T-cell (primary cell): ENCODE data around the gene ALG8. TPM values are rescaled to one million over a fixed set of nuclear protein-coding genes. Genes with fewer than 3 reads are reported as not detected.

Experiments
- ATAC-seq, 4 experiments: fragments of 200-7000 bp in 3 of 4; fragments of 150-1000 bp in 1 of 4; cut with Tn5 transposase; replicated peaks in 1 of 4; 1 replicate in 3 of 4; 2 replicates in 1 of 4; pipeline ENCODE4 v1.10.0; 2021; ENCODE audit warnings: moderate library complexity in 3 of 4, mild to moderate bottlenecking in 2 of 4, moderate number of reproducible peaks in 1 of 4
- CTCF ChIA-PET, 2 donors: fragments of 300-600 bp; sonication (Branson Sonifier 250); formaldehyde crosslinking; loops; one replicate each; lab custom pipeline; 2022; ENCODE audit warnings: antibody characterized with exemption in 2 of 2; lab: Charles Lee
- POLR2A ChIA-PET, 2 donors: fragments of 300-600 bp; sonication (Branson Sonifier 250); formaldehyde crosslinking; loops; one replicate each; lab custom pipeline; 2022; ENCODE audit warnings: antibody characterized with exemption in 2 of 2; lab: Charles Lee
- DNase-seq, 35 experiments: peaks; one replicate each; pipeline versions ENCODE4 v3.0.0 to v3.0.0-alpha.2; 2013 to 2023
- H3K27ac ChIP-seq: one replicate; pipeline ENCODE4 v1.5.1; 2013; ENCODE audit warnings: low read length
- H3K27me3 ChIP-seq, 2 experiments: replicated peaks in 1 of 2; 1 replicate in 1 of 2; 2 replicates in 1 of 2; pipeline versions ENCODE4 v1.6.1 to v1.7.0; 2013; ENCODE audit warnings: low read length in 1 of 2, mixed read lengths in 1 of 2; ENCODE audit not compliant: control insufficient read depth in 2 of 2, insufficient read depth in 2 of 2; ENCODE audit errors: extremely low read depth in 1 of 2
- H3K36me3 ChIP-seq, 2 donors: 1 replicate in 1 of 2; 2 replicates in 1 of 2; pipeline versions ENCODE4 v1.6.1 to v1.7.0; 2013; ENCODE audit warnings: low read length in 1 of 2; ENCODE audit not compliant: control insufficient read depth in 2 of 2, insufficient read depth in 1 of 2; ENCODE audit errors: extremely low read depth in 1 of 2
- H3K4me1 ChIP-seq, 2 experiments: 1 replicate in 1 of 2; 2 replicates in 1 of 2; pipeline versions ENCODE4 v1.6.1 to v1.7.0; 2013; ENCODE audit warnings: low read length in 2 of 2, mixed read lengths in 1 of 2; ENCODE audit not compliant: insufficient read depth in 2 of 2, control insufficient read depth in 1 of 2; ENCODE audit errors: extremely low read depth in 1 of 2
- H3K4me3 ChIP-seq, 2 donors: 1 replicate in 1 of 2; 2 replicates in 1 of 2; pipeline versions ENCODE4 v1.5.1 to v1.7.0; 2013; ENCODE audit warnings: mild to moderate bottlenecking in 2 of 2, low read length in 1 of 2, moderate library complexity in 1 of 2; ENCODE audit not compliant: control insufficient read depth in 1 of 2; ENCODE audit errors: extremely low read depth in 1 of 2
- H3K9me3 ChIP-seq: 2 replicates; pipeline ENCODE4 v1.7.0; 2013
- H3K27ac Mint-ChIP-seq, 2 donors: one replicate each; pipeline ENCODE4 v1.8.0; 2020 to 2021; ENCODE audit warnings: mild to moderate bottlenecking in 2 of 2, mixed read lengths in 2 of 2
- H3K27me3 Mint-ChIP-seq, 2 donors: one replicate each; pipeline ENCODE4 v1.8.0; 2021 to 2022; ENCODE audit warnings: mixed read lengths in 2 of 2
- H3K36me3 Mint-ChIP-seq: one replicate; pipeline ENCODE4 v1.8.0; 2021; ENCODE audit warnings: mixed read lengths
- H3K4me1 Mint-ChIP-seq, 3 donors: one replicate each; pipeline ENCODE4 v1.8.0; 2020 to 2022; ENCODE audit warnings: mixed read lengths in 3 of 3, mild to moderate bottlenecking in 1 of 3
- H3K4me3 Mint-ChIP-seq, 3 donors: one replicate each; pipeline ENCODE4 v1.8.0; 2020 to 2022; ENCODE audit warnings: mild to moderate bottlenecking in 3 of 3, mixed read lengths in 3 of 3, moderate library complexity in 3 of 3
- H3K9me3 Mint-ChIP-seq, 3 donors: one replicate each; pipeline ENCODE4 v1.8.0; 2020 to 2022; ENCODE audit warnings: mixed read lengths in 3 of 3
- WGBS: methylation state at CpG from one replicate; pipeline ENCODE4 v1.1.5; 2013; ENCODE audit warnings: missing lambda C conversion rate; ENCODE audit not compliant: insufficient coverage; 5-methylcytosine and 5-hydroxymethylcytosine counted together
- total RNA-seq, 35 experiments: library from RNA in 6 of 35; stranded (reverse) in 6 of 35; fragments of 120-200 nt in 1 of 35; gene quantifications; one replicate each; pipeline versions ENCODE4 v1.2.1 to v1.2.4 and lab custom pipeline; 2013 to 2026

Gene ALG8
- total RNA-seq, 5 donors from 2014 or later (not counting 1 experiment from before 2014, with no cell fraction given): 23.1 to 34.1 (median 31.8) TPM

- ATAC-seq (no peak), DNase-seq (no peak)
- Mint-ChIP-seq H3K27me3 (no peaks in the 10 kb centered on the region), H3K9me3 (no peaks in the 10 kb centered on the region), H3K4me3 (peak overlapping the region; percentile 95 to 97 (median 96)), H3K27ac (peak overlapping the region; percentile 56 to 63), H3K4me1 (peaks cover 38 to 44% (median 39%) of the 10 kb centered on the region in 3 donors), H3K36me3 (peaks cover 17% of the 10 kb centered on the region)
- Histone ChIP-seq H3K9me3 (no peaks in the 10 kb centered on the region), H3K4me1 (peaks cover 8 to 20% of the 10 kb centered on the region in 2 experiments), H3K27me3 (no peaks in the 10 kb centered on the region), H3K36me3 (no peaks in the 10 kb centered on the region), H3K27ac (no peak overlapping the region), H3K4me3 (no peak overlapping the region)
- ChIA-PET CTCF (interaction anchor here in 1 of 2 donors (1.7 kb wide), 1 partner anchor 426 kb away, joined by 13 read pairs; no protein-coding TSS in a partner anchor), POLR2A (interaction anchor here in 1 of 2 donors (1.4 to 1.6 kb wide), 2 partner anchors 65 to 143 kb away, joined by 6 to 9 read pairs; no protein-coding TSS in a partner anchor)
- 100% methylated on average over 1 of the region's 4 CpGs for WGBS
Observed at GRCh38 chr11:78138291-78138690, 1.1 kb downstream of the ALG8 start.

GRCh38 chr11:78132475-78132874, 7.0 kb downstream of the ALG8 start:
- no peak overlapping the region for H3K4me3 Mint-ChIP-seq
- Histone ChIP-seq H3K36me3 (no peaks in the 10 kb centered on the region), H3K4me1 (no peaks in the 10 kb centered on the region), H3K27me3 (no peaks in the 10 kb centered on the region), H3K4me3 (no peak overlapping the region), H3K9me3 (no peaks in the 10 kb centered on the region), H3K27ac (no peak overlapping the region)
- 94% methylated on average over 1 of the region's 2 CpGs for WGBS
- DNase-seq (no peak), ATAC-seq (no peak)
- CTCF ChIA-PET: interaction anchor here in 1 of 2 donors (0.6 kb wide), 1 partner anchor 8 kb away, joined by 3 read pairs; no protein-coding TSS in a partner anchor
- no peaks in the 10 kb centered on the region for H3K9me3 Mint-ChIP-seq
- peaks cover 5 to 20% (median 6%) of the 10 kb centered on the region in 3 donors for H3K4me1 Mint-ChIP-seq
- no peaks in the 10 kb centered on the region for H3K27me3 Mint-ChIP-seq
- H3K36me3 Mint-ChIP-seq: peaks cover 12% of the 10 kb centered on the region
- POLR2A ChIA-PET: no interaction called here
- no peak overlapping the region for H3K27ac Mint-ChIP-seq

GRCh38 chr11:78131956-78132355, 7.5 kb downstream of the ALG8 start:
- 83% methylated on average over 2 of the region's 3 CpGs for WGBS
- H3K27me3 Mint-ChIP-seq: no peaks in the 10 kb centered on the region
- peaks cover 7% of the 10 kb centered on the region for H3K36me3 Mint-ChIP-seq

GRCh38 chr11:78127403-78127802, 12.0 kb downstream of the ALG8 start:
- Histone ChIP-seq H3K27me3 (no peaks in the 10 kb centered on the region), H3K4me3 (no peak overlapping the region), H3K4me1 (no peaks in the 10 kb centered on the region), H3K27ac (no peak overlapping the region), H3K36me3 (peaks cover 0 to 15% of the 10 kb centered on the region in 2 donors), H3K9me3 (no peaks in the 10 kb centered on the region)
- Mint-ChIP-seq H3K9me3 (no peaks in the 10 kb centered on the region), H3K36me3 (peaks cover 8% of the 10 kb centered on the region), H3K4me3 (no peak overlapping the region), H3K27ac (no peak overlapping the region), H3K4me1 (peaks cover 0 to 6% (median 0%) of the 10 kb centered on the region in 3 donors), H3K27me3 (no peaks in the 10 kb centered on the region)
- DNase-seq (no peak), ATAC-seq (no peak)
- ChIA-PET CTCF (no interaction called here), POLR2A (no interaction called here)
- no CpG with 5 or more reads among the region's 3 CpGs for WGBS

More at GRCh38 chr11:78131956-78132355, 7.5 kb downstream of the ALG8 start:
- no peak for DNase-seq
- ChIA-PET POLR2A (no interaction called here), CTCF (interaction anchor here in 1 of 2 donors (0.6 kb wide), 1 partner anchor 8 kb away, joined by 3 read pairs; no protein-coding TSS in a partner anchor)
- H3K9me3 ChIP-seq: no peaks in the 10 kb centered on the region
- Mint-ChIP-seq H3K4me3 (no peak overlapping the region), H3K4me1 (peaks cover 2 to 15% (median 4%) of the 10 kb centered on the region in 3 donors), H3K27ac (no peak overlapping the region), H3K9me3 (no peaks in the 10 kb centered on the region)
- no peaks in the 10 kb centered on the region for H3K27me3 ChIP-seq
- H3K36me3 ChIP-seq: no peaks in the 10 kb centered on the region
- no peak overlapping the region for H3K27ac ChIP-seq
- no peak for ATAC-seq
- H3K4me1 ChIP-seq: no peaks in the 10 kb centered on the region
- no peak overlapping the region for H3K4me3 ChIP-seq

GRCh38 chr11:78112582-78113275, 26.7 kb downstream of the ALG8 start:
- ChIA-PET POLR2A (no interaction called here), CTCF (interaction anchor here in 1 of 2 donors (0.5 kb wide), 1 partner anchor 323 kb away, joined by 5 read pairs; no protein-coding TSS in a partner anchor)
- Histone ChIP-seq H3K9me3 (no peaks in the 10 kb centered on the region), H3K27ac (no peak overlapping the region), H3K4me3 (no peak overlapping the region), H3K36me3 (peaks cover 7 to 40% of the 10 kb centered on the region in 2 donors), H3K4me1 (no peaks in the 10 kb centered on the region), H3K27me3 (no peaks in the 10 kb centered on the region)
- H3K4me3 Mint-ChIP-seq: no peak overlapping the region
- no peaks in the 10 kb centered on the region for H3K27me3 Mint-ChIP-seq
- WGBS: 100% methylated on average over 1 of the region's 6 CpGs
- DNase-seq (no peak), ATAC-seq (no peak)
- H3K4me1 Mint-ChIP-seq: no peaks in the 10 kb centered on the region
- peaks cover 48% of the 10 kb centered on the region for H3K36me3 Mint-ChIP-seq
- no peaks in the 10 kb centered on the region for H3K9me3 Mint-ChIP-seq
- H3K27ac Mint-ChIP-seq: no peak overlapping the region

- no peaks in the 10 kb centered on the region for H3K27me3 Mint-ChIP-seq
- H3K4me1 Mint-ChIP-seq: no peaks in the 10 kb centered on the region
- peaks cover 7 to 40% of the 10 kb centered on the region in 2 donors for H3K36me3 ChIP-seq
- H3K27ac ChIP-seq: no peak overlapping the region
- WGBS: no CpG with 5 or more reads among the region's 2 CpGs
- H3K4me1 ChIP-seq: no peaks in the 10 kb centered on the region
- H3K9me3 Mint-ChIP-seq: no peaks in the 10 kb centered on the region
- H3K27ac Mint-ChIP-seq: no peak overlapping the region
- CTCF ChIA-PET: no interaction called here
- no peak for DNase-seq
- no peak for ATAC-seq
- H3K36me3 Mint-ChIP-seq: peaks cover 44% of the 10 kb centered on the region
- H3K4me3 Mint-ChIP-seq: no peak overlapping the region
- no peak overlapping the region for H3K4me3 ChIP-seq
- no peaks in the 10 kb centered on the region for H3K9me3 ChIP-seq
- no peaks in the 10 kb centered on the region for H3K27me3 ChIP-seq
- POLR2A ChIA-PET: no interaction called here
Observed at GRCh38 chr11:78111298-78111697, 28.1 kb downstream of the ALG8 start.
